Panc1 (cell line): ENCODE data around the gene RAPGEF1. TPM values are rescaled to one million over a fixed set of nuclear protein-coding genes. Genes with fewer than 3 reads are reported as not detected.

Experiments
- ATAC-seq: fragments of 200-7000 bp; cut with Tn5 transposase; 2 replicates; pipeline ENCODE4 v1.9.1; 2020; ENCODE audit warnings: mild to moderate bottlenecking, moderate library complexity
- BruUV-seq: library from RNA; stranded (reverse); fragments of 400-500 nt; replicated peaks from 2 replicates; lab custom pipeline; 2021; lab: Mats Ljungman, UMichigan
- CTCF ChIA-PET: fragments of 300-600 bp; sonication (Branson Sonifier 250); formaldehyde crosslinking; loops from one replicate; lab custom pipeline; 2022; ENCODE audit warnings: antibody characterized with exemption; lab: Charles Lee
- POLR2A ChIA-PET: fragments of 300-600 bp; sonication (Branson Sonifier 250); formaldehyde crosslinking; loops from one replicate; lab custom pipeline; 2022; ENCODE audit warnings: antibody characterized with exemption; lab: Charles Lee
- DNase-seq: peaks from one replicate; pipeline ENCODE4 v3.0.0-alpha.2; 2010; ENCODE audit warnings: low read depth, low spot score
- H3K27ac ChIP-seq: 2 replicates; pipeline ENCODE4 v1.5.1; 2011; ENCODE audit warnings: mild to moderate bottlenecking, low read length, inconsistent platforms
- H3K27me3 ChIP-seq: fragments of 200-500 bp; sonication (Bioruptor generic); 2 replicates; pipeline ENCODE4 v1.6.0; 2014; ENCODE audit warnings: low read length, inconsistent platforms; ENCODE audit not compliant: control insufficient read depth, insufficient read depth
- H3K36me3 ChIP-seq: fragments of 200-500 bp; sonication (Bioruptor generic); 2 replicates; pipeline ENCODE4 v1.5.1; 2014; ENCODE audit warnings: inconsistent platforms, mild to moderate bottlenecking, low read length, moderate library complexity; ENCODE audit not compliant: control insufficient read depth, insufficient read depth
- H3K4me1 ChIP-seq: 2 replicates; pipeline ENCODE4 v1.5.1; 2011; ENCODE audit warnings: inconsistent platforms, mild to moderate bottlenecking, low read length, moderate library complexity; ENCODE audit not compliant: control insufficient read depth, insufficient read depth
- H3K4me3 ChIP-seq, 2 experiments: 2 replicates each; pipeline ENCODE4 v1.5.1; 2011 to 2012; ENCODE audit warnings: low read depth in 2 of 2, low read length in 2 of 2, mild to moderate bottlenecking in 2 of 2, inconsistent platforms in 1 of 2, moderate library complexity in 1 of 2
- H3K9me3 ChIP-seq: fragments of 200-500 bp; sonication (Bioruptor generic); 2 replicates; pipeline ENCODE4 v1.5.1; 2014; ENCODE audit warnings: low read depth, mild to moderate bottlenecking, inconsistent platforms, low read length, moderate library complexity; ENCODE audit not compliant: control insufficient read depth, insufficient read depth
- CTCF ChIP-seq: fragments of 450-650 bp; IDR thresholded peaks from 2 replicates; pipeline ENCODE4 v1.5.1; 2017; ENCODE audit warnings: mild to moderate bottlenecking
- POLR2AphosphoS5 ChIP-seq: IDR thresholded peaks from 2 replicates; pipeline ENCODE4 v1.6.1; 2012; ENCODE audit warnings: mild to moderate bottlenecking, low read depth, low read length, moderate library complexity
- REST ChIP-seq, 2 experiments: IDR thresholded peaks; 2 replicates each; pipeline ENCODE4 v1.6.1; 2011 to 2012; ENCODE audit warnings: low read depth in 2 of 2, control low read depth in 1 of 2, low read length in 1 of 2, mild to moderate bottlenecking in 1 of 2, moderate library complexity in 1 of 2; ENCODE audit not compliant: insufficient read depth in 1 of 2
- SIN3A ChIP-seq: IDR thresholded peaks from 2 replicates; pipeline ENCODE4 v1.6.1; 2012; ENCODE audit warnings: low read depth, mild to moderate bottlenecking, low read length, moderate library complexity, borderline replicate concordance; ENCODE audit not compliant: insufficient read depth
- TCF7L2 ChIP-seq: IDR thresholded peaks from 2 replicates; pipeline ENCODE4 v1.6.1; 2011; ENCODE audit warnings: mild to moderate bottlenecking, low read depth, low read length, inconsistent platforms
- in situ Hi-C: cut with HindIII; loops from 2 replicates; pipeline ENCODE4 v1.10.0; 2016; ENCODE audit warnings: low sequenced_read_pairs, low pct_unique_long_range_greater_than_20kb
- intact Hi-C: fragments of 100-400 bp; cut with micrococcal nuclease; formaldehyde crosslinking; loops from one replicate; pipeline ENCODE4 v1.10.0; 2022; ENCODE audit not compliant: unreplicated experiment
- total RNA-seq: library from RNA; stranded (reverse); gene quantifications from one replicate; pipeline ENCODE4 v1.2.1, GENCODE V29; 2021; ENCODE audit not compliant: unreplicated experiment

Gene RAPGEF1
- total RNA-seq, 1 experiment from 2014 or later = 86.8 TPM

GRCh38 chr9:131668439-131669268 lies 71.2 kb downstream of the RAPGEF1 start:
- Histone ChIP-seq H3K27me3 (no peaks in the 10 kb centered on the region), H3K9me3 (no peaks in the 10 kb centered on the region), H3K36me3 (no peaks in the 10 kb centered on the region; the same call in 1 of the 2 replicates), H3K4me3 (no peak overlapping the region), H3K4me1 (peaks cover 50% of the 10 kb centered on the region), H3K27ac (peak overlapping the region; percentile 77)
- CTCF ChIA-PET = no interaction called here
- peak; percentile 78 for ATAC-seq
- intact Hi-C loops (no loop called here), in situ Hi-C loops (no loop called here)
- BruUV-seq = no TSS peak
- TF ChIP-seq CTCF (no peak), POLR2AphosphoS5 (no peak), REST (IDR thresholded peaks at IDR 0.05; ENCODE audit: insufficient read depth in 1 of 2, low read depth in 2 of 2, low read length in 1 of 2) (no peak)
- POLR2A ChIA-PET = no interaction called here
- DNase-seq = no peak

- intact Hi-C loops = no loop called here
- ChIA-PET CTCF (no interaction called here), POLR2A (no interaction called here)
- DNase-seq (no peak), ATAC-seq (no peak)
- BruUV-seq = no TSS peak
- Histone ChIP-seq H3K36me3 (no peaks in the 10 kb centered on the region; the same call in 1 of the 2 replicates), H3K4me3 (no peak overlapping the region), H3K27me3 (no peaks in the 10 kb centered on the region), H3K27ac (peak overlapping the region; percentile 77), H3K4me1 (peaks cover 47% of the 10 kb centered on the region), H3K9me3 (no peaks in the 10 kb centered on the region)
- in situ Hi-C loops = no loop called here
- no peak for TF ChIP-seq TCF7L2
These were observed 71.8 kb downstream of the RAPGEF1 start for GRCh38 chr9:131668057-131668438.

- Histone ChIP-seq H3K27me3 (no peaks in the 10 kb centered on the region), H3K4me1 (peaks cover 43% of the 10 kb centered on the region), H3K27ac (peak overlapping the region; percentile 77), H3K36me3 (no peaks in the 10 kb centered on the region; the same call in 1 of the 2 replicates), H3K9me3 (no peaks in the 10 kb centered on the region), H3K4me3 (no peak overlapping the region)
- ChIA-PET POLR2A (interaction anchor here (0.6 kb wide), 1 partner anchor 82 kb away, joined by 10 read pairs; no protein-coding TSS in a partner anchor), CTCF (no interaction called here)
- intact Hi-C loops = no loop called here
- ATAC-seq (no peak), DNase-seq (no peak)
- BruUV-seq = no TSS peak
- no peak for TF ChIP-seq REST (IDR thresholded peaks at IDR 0.05; ENCODE audit: insufficient read depth in 1 of 2, low read depth in 2 of 2, low read length in 1 of 2)
- TF ChIP-seq SIN3A = no peak
- no peak for TF ChIP-seq TCF7L2
- TF ChIP-seq POLR2AphosphoS5 = no peak
- no peak for TF ChIP-seq CTCF
- in situ Hi-C loops = no loop called here
These were observed 72.3 kb downstream of the RAPGEF1 start for GRCh38 chr9:131667576-131667975.
